HG03196 (cell line): ENCODE results near the gene PGD.
"Not testable (repeated sequence)": the region's sequence is repeated elsewhere in the genome, so short reads cannot be mapped to it uniquely, and the experiment has no call there.

Source experiments
- ATAC-seq: cut with Tn5 transposase; IDR thresholded peaks from one replicate; pipeline ENCODE4 v1.9.1; 2021; ENCODE audit not compliant: unreplicated experiment

Gene PGD

GRCh38 chr1:10398278-10398733 is 558 bp upstream of the PGD start:
- ATAC-seq = peak; percentile 17

GRCh38 chr1:10399444-10399941 is 629 bp downstream of the PGD start:
- no peak for ATAC-seq

- ATAC-seq = no peak
These were observed 1.1 kb downstream of the PGD start for GRCh38 chr1:10400013-10400412.

- ATAC-seq = no peak
These were observed 2.4 kb downstream of the PGD start for GRCh38 chr1:10401281-10401680.

GRCh38 chr1:10402729-10403274 is 3.9 kb downstream of the PGD start:
- no peak for ATAC-seq

GRCh38 chr1:10407201-10407600 is 8.3 kb downstream of the PGD start:
- ATAC-seq = no peak

- ATAC-seq = no peak
These were observed 16.5 kb downstream of the PGD start for GRCh38 chr1:10415211-10415930.

GRCh38 chr1:10415967-10416366 is 17.1 kb downstream of the PGD start:
- ATAC-seq = not testable (repeated sequence)

- not testable (repeated sequence) for ATAC-seq
These were observed 19.9 kb downstream of the PGD start for GRCh38 chr1:10418741-10419140.

- ATAC-seq = no peak
These were observed 20.5 kb downstream of the PGD start for GRCh38 chr1:10419351-10419750.

GRCh38 chr1:10421637-10422036 is 22.8 kb downstream of the PGD start:
- ATAC-seq = no peak

GRCh38 chr1:10424034-10424433 is 25.2 kb downstream of the PGD start:
- ATAC-seq = no peak

GRCh38 chr1:10424651-10425050 is 25.8 kb downstream of the PGD start:
- ATAC-seq = no peak

GRCh38 chr1:10425826-10426534 is 27.1 kb downstream of the PGD start:
- not testable (repeated sequence) for ATAC-seq

- not testable (repeated sequence) for ATAC-seq
These were observed 27.6 kb downstream of the PGD start for GRCh38 chr1:10426535-10426848.

- no peak for ATAC-seq
These were observed 30.1 kb downstream of the PGD start for GRCh38 chr1:10428984-10429383.

- ATAC-seq = no peak
These were observed 31.0 kb downstream of the PGD start for GRCh38 chr1:10429868-10430215.

GRCh38 chr1:10430216-10431069 is 31.6 kb downstream of the PGD start, which contains the start of gene CENPS:
Gene CENPS, plus strand, starts transcription at chr1:10430433. Its CDS starts 85 bp downstream, at chr1:10430518.
- ATAC-seq = peak; percentile 82

GRCh38 chr1:10431070-10431730 is 32.3 kb downstream of the PGD start:
- ATAC-seq = no peak

GRCh38 chr1:10432910-10433700 is 34.2 kb downstream of the PGD start:
- no peak for ATAC-seq
